Nephron (organoid): ENCODE results near the gene IL16.

ENCODE experiments used
- H3K27ac Mint-ChIP-seq, 3 experiments: 2 replicates each; pipeline ENCODE4 v1.8.0; 2020; ENCODE audit warnings: mixed read lengths in 3 of 3, mild to moderate bottlenecking in 2 of 3, moderate library complexity in 1 of 3
- H3K27me3 Mint-ChIP-seq: 2 replicates; pipeline ENCODE4 v1.8.0; 2021; ENCODE audit warnings: low read depth, mild to moderate bottlenecking, moderate library complexity, mixed read lengths
- H3K36me3 Mint-ChIP-seq: 2 replicates; pipeline ENCODE4 v1.8.0; 2020; ENCODE audit warnings: low read depth, mixed read lengths
- H3K4me1 Mint-ChIP-seq: 2 replicates; pipeline ENCODE4 v1.8.0; 2020; ENCODE audit warnings: mixed read lengths
- H3K4me3 Mint-ChIP-seq, 3 experiments: 2 replicates each; pipeline ENCODE4 v1.8.0; 2020; ENCODE audit warnings: mild to moderate bottlenecking in 3 of 3, mixed read lengths in 3 of 3, moderate library complexity in 2 of 3
- H3K9me3 Mint-ChIP-seq: 2 replicates; pipeline ENCODE4 v1.8.0; 2020; ENCODE audit warnings: mixed read lengths
- CTCF ChIP-seq, 3 experiments: fragments of 200-600 bp; sonication (generic); IDR thresholded peaks; one replicate each; pipeline ENCODE4 v1.5.0; 2021; ENCODE audit warnings: antibody characterized with exemption in 3 of 3; ENCODE audit not compliant: unreplicated experiment in 3 of 3

IL16 gene

GRCh38 chr15:81334768-81335435 lies 138.2 kb downstream of the IL16 start:
- Mint-ChIP-seq H3K27ac (peak overlapping the region in 2 of 3 experiments; percentile 34 to 40), H3K4me3 (no peak overlapping the region), H3K27me3 (peaks cover 10% of the 10 kb centered on the region), H3K9me3 (no peaks in the 10 kb centered on the region), H3K4me1 (peaks cover 53% of the 10 kb centered on the region), H3K36me3 (no peaks in the 10 kb centered on the region)
- TF ChIP-seq CTCF (IDR thresholded peaks at IDR 0.05; ENCODE audit: unreplicated experiment in 3 of 3): no peak

- Mint-ChIP-seq H3K36me3 (no peaks in the 10 kb centered on the region), H3K27ac (peak overlapping the region in 1 of 3 experiments; percentile 40), H3K4me1 (peaks cover 55% of the 10 kb centered on the region), H3K9me3 (no peaks in the 10 kb centered on the region), H3K4me3 (no peak overlapping the region), H3K27me3 (peaks cover 11% of the 10 kb centered on the region)
- no peak for TF ChIP-seq CTCF (IDR thresholded peaks at IDR 0.05; ENCODE audit: unreplicated experiment in 3 of 3)
These were observed 139.0 kb downstream of the IL16 start for GRCh38 chr15:81335631-81336030.

- Mint-ChIP-seq H3K4me3 (no peak overlapping the region), H3K9me3 (no peaks in the 10 kb centered on the region), H3K27ac (no peak overlapping the region), H3K4me1 (peaks cover 45% of the 10 kb centered on the region), H3K27me3 (peaks cover 15% of the 10 kb centered on the region), H3K36me3 (no peaks in the 10 kb centered on the region)
- TF ChIP-seq CTCF (IDR thresholded peaks at IDR 0.05; ENCODE audit: unreplicated experiment in 3 of 3): no peak
These were observed 139.9 kb downstream of the IL16 start for GRCh38 chr15:81336568-81336967.

GRCh38 chr15:81337241-81337640 lies 140.6 kb downstream of the IL16 start:
- Mint-ChIP-seq H3K9me3 (no peaks in the 10 kb centered on the region), H3K27ac (no peak overlapping the region), H3K27me3 (peaks cover 15% of the 10 kb centered on the region), H3K4me3 (no peak overlapping the region), H3K4me1 (peaks cover 45% of the 10 kb centered on the region), H3K36me3 (no peaks in the 10 kb centered on the region)
- TF ChIP-seq CTCF (IDR thresholded peaks at IDR 0.05; ENCODE audit: unreplicated experiment in 3 of 3): no peak

- Mint-ChIP-seq H3K27me3 (peaks cover 15% of the 10 kb centered on the region), H3K27ac (peak overlapping the region in 2 of 3 experiments; percentile 80 to 81), H3K4me3 (no peak overlapping the region), H3K36me3 (no peaks in the 10 kb centered on the region), H3K4me1 (peaks cover 45% of the 10 kb centered on the region), H3K9me3 (no peaks in the 10 kb centered on the region)
- TF ChIP-seq CTCF (IDR thresholded peaks at IDR 0.05; ENCODE audit: unreplicated experiment in 3 of 3): no peak
These were observed 141.1 kb downstream of the IL16 start for GRCh38 chr15:81337713-81338157.
